ENCODE measurements around the gene DRAM2.
"Not testable (repeated sequence)": the region's sequence is repeated elsewhere in the genome, so short reads cannot be mapped to it uniquely, and the experiment has no call there.

DRAM2 gene

DNA sequence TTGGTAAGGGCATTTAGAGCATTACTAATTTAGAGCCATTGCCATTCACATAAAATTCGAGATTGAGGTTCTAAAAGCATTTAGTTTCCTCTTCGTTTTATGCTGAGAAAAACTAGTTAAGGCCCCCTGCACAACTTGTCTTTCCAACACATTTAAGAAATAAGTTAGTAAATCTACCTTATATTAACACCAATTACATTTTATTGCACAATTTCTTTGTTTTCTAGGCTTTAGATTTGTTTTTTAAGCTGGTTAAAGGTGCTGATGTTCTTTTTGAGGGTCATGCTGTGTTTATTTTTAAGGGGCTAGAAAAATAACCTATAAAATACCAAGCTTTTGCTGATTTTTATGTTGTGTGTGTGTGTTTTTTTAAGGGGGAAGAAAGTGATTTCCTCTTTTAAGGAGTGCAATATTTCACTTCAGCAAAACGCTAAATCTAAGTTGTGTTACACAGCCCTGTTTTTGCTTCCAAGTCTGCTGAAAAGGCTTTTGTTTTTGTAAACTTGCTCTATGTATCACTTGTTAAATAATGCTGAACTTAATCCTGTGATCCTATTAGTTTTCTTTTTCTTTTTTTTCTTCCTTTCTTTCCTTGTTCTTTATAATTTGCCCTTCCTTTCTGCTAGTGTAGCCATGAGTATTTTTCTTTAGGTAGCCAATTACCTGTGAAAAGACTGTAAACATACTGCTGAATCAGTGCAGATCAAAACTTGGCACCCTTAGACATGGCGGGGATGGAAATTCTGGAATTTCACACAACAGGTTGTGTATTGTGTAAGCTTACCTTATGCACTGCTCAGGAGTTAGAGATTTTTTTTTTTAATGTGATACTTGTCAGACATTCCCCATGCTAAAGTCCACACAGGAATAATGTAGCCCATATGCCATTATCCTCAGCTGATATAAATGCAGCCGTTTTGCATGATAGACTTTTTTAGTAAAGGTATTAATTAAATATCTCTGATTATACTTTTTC, 1.6 kb upstream of the DRAM2 start:
- DNase-seq = peak; percentile 15

GRCh38 chr1:111140680-111140967, 731 bp upstream of the DRAM2 start:
- DNase-seq = peak; percentile 51

GRCh38 chr1:111139324-111139955, 453 bp downstream of the DRAM2 start:
- peak; percentile 86 for DNase-seq

DNA sequence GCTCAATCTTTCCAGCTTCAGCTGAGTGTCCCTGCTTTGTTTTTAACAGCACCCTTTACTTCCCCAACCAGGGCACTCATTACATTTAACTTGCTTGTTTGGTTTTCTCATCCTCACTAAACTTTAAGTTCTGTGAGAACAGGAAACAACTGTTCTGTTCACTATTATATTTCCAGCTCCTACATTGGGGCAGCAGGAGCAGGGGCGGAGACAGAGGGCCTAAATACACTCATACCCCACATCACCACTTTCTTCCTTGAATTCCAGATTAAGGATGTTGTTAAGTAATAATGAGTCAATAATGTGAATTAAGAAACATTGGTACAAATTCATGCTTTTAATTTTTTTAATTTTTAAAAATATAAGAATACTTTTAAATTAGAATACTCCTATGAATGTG, 6.0 kb downstream of the DRAM2 start:
- DNase-seq = no peak

DNA sequence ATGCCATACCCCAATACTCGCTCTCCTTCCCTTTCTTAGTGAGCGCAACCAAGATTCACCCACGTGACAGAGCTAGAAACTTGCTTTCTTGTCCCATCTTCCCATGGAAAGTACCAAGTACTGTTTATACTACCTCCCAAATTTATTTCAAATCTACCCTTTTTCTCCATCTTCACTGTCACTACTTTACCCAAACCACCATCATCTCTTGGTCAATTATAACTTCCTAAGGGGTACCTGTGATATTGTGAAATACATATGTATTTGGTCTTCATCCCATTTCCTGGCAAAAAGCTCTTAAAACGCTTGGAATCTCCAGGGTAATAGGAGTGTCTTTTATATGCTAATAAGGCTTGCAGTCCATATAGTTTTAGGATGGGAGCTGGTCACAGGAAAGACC, 8.2 kb downstream of the DRAM2 start:
- DNase-seq = no peak

DNA sequence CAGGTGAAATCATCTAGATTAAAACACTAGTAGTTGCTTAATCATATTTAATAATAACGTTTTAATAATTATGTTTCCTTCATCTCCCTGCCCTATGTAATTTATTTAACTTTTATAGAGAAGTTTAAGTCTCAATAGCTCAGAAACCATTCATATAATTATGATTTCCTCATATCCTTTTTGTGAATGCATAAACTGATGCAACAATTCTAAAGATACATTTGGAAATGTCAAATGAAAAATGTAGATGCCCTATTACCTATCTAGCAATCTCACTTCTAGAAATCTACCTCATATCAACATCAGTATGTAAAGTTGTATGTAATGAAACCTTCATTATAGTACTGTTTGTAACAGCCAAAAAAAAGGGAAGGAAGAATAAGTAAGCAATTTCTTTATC, 10.5 kb downstream of the DRAM2 start:
- DNase-seq = no peak

GRCh38 chr1:111127923-111128643, 11.8 kb downstream of the DRAM2 start:
- no peak for DNase-seq

GRCh38 chr1:111126354-111126753, 13.5 kb downstream of the DRAM2 start:
- DNase-seq = no peak

DNA sequence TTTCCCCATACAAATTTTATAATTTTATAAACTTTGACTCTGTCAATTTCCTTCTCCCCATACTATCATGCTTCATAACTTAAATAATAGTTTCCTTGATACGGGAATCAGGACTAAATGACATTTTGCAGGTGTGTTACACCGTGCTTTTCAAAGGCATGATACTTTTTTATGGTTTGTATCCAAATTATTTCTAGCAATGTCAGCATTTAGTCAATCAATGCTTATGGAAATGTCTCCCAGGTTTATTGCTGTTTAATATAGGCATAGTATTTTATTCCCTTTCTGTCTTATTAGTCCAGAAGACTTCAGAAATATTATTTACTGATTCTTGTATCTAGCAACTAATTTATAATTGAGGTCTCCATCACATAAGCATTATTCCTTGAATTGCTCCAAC, 23.4 kb downstream of the DRAM2 start:
- no peak for DNase-seq

GRCh38 chr1:111110197-111110899, 29.5 kb downstream of the DRAM2 start:
- DNase-seq = peak; percentile 21

DNA sequence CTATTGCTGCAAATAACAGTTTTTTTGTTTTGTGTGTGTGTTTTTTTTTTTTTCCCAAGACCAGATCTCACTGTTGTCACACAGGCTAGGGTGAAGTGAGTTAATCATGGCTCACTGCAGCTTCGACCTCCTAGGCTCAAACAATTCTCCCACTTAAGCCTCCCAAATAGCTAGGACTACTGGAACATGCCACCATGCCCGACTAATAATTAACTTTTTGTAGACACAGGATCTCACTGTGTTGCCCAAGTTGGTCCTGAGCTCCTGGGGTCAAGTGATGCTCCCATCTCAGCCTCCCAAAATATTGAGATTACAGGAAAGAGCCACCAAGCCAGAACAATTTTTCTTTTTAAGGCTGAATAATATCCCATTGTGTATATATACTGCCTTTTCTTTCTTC, 34.9 kb downstream of the DRAM2 start:
- no peak for DNase-seq

DNA sequence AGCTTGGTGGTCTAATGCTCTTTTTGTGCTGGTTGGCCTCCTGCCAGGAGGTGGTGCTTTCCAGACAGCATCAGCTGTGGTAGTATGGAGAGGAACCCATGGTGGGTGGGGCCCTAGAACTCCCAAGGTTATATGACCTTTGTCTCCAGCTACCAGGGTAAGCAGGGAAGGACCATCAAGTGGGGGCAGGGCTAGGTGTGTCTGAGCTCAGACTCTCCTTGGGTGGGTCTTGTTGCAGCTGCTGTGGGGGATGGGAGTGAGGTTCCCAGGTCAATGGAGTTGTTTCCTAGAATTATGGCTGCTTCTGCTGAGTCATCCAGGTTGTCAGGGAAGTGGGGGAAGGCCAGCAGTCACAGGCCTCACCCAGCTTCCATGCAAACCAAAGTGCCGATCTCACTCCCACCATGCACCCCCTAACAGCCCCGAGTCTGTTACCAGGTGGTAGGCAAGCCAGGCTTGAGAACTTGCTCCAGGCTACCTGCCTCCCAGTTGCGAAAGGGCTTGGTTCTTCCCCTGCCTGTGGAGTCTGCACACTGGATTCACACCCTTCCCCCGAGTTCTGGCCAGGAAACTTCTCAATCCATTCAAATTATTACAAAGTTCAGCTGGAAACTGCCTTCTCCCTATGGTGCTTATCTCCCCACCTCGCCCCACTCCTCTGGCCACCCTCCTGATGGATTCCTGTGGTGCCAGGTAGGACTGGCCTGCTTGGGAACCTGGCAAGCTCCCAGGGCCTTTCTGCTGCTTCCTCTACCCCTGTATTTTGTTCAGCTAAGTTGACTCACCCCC, 37.8 kb downstream of the DRAM2 start:
- DNase-seq = no peak

- peak; percentile 76 for DNase-seq
These were observed 40.6 kb downstream of the DRAM2 start for GRCh38 chr1:111099289-111099688.

DNA sequence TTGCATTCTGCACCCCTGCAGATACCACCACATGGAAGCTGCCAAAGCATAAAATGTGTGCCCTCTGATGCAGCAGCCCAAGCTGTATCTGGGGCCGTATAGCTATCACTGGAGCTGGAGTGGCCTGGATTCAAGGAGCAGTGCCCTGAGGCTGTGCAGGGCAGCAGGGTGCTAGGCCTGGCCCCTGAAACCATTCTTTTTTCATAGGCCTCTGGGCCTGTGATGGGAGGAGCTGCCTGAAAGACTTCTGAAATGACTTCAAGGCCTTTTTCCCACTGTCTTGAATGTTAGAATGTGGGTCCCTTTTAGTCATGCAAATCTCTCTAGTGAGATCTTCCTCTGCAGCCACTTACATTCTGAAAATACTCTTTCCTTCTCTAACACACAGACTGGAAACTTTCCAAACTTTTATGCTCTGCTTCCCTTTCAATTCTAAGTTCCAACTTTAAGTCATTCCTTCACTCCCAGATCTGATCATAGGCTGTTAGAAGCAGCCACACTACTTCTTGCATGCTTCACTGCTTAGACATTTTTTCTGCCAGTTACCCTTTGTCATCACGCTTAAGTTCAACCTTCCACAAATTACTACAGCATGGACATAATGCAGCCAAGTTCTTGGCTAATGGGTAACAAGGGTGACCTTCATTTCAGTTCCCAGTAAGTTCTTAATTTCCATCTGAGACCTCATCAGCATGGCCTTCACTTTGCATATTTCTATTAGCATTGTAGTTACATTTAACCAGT, 42.4 kb downstream of the DRAM2 start:
- DNase-seq = no peak

DNA sequence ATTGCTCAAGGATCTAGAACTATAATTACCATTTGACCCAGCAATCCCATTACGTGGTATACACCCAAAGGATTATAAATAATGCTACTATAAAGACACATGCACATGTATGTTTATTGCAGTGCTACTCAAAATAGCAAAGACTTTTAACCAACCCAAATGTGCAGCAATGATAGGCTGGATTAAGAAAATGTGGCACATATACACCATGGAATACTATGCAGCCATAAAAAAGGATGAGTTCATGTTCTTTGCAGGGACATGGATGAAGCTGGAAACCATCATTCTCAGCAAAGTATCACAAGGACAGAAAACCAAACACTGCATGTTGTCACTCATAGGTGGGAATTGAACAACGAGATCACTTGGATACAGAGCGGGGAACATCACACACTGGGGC, 44.5 kb downstream of the DRAM2 start:
- DNase-seq = not testable (repeated sequence)

DNA sequence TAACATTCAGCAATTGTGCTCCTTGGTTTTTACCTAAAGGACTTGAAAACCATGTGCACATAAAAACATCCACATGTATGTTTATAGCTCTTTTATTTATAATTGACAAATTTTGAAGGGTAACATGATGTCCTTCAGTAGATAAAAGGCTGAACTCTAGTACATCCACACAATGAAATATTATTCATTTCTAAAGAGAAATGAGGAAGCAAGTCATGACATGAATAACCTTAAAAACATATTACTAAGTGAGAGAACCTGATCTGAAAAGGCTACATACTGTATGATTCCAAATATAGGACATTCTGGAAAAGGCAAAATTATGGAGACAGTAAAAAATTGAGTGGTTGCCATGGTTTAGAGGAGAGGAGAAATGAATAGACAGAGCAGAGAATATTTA, 50.3 kb downstream of the DRAM2 start:
- no peak for DNase-seq

- DNase-seq = no peak
These were observed 54.2 kb downstream of the DRAM2 start for GRCh38 chr1:111085676-111086075.

- no peak for DNase-seq
These were observed 54.9 kb downstream of the DRAM2 start for GRCh38 chr1:111084999-111085398.

DNA sequence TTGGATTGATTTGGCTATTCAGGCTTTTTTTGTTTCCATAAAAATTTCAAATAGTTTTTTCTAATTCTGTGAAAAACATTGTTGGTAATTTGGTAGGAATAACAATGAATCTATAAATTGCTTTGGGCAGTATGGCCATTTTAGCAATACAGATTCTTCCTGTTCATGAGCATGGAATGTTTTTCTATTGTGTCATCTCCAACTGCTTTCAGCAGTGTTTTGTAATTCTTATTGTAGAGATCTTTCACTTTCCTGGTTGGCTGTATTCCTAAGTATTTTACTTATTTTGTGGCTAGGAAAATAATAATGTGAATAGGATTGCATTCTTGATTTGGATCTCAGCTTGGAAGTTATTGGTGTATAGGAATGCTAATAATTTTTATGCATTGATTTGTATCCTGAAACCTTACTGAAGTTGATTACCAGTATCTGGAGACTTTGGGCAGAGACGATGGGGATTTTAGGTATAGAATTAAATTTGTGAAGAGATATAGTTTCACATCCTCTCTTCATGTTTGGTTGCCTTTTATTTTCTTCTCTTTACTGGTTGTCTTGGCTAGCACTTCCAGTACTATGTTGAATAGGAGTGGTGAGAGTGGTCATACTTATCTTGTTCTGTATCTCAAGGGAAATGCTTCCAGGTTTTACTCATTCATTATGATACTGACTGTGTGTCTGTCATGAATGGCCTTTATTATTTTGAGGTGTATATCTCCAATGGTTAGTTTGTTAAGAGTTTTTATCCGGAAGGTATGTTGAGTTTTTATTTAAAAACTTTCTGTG, 57.3 kb downstream of the DRAM2 start:
- DNase-seq = no peak

- not testable (repeated sequence) for DNase-seq
These were observed 60.6 kb downstream of the DRAM2 start for GRCh38 chr1:111079329-111079728.

GRCh38 chr1:111077312-111077711, 62.6 kb downstream of the DRAM2 start:
- not testable (repeated sequence) for DNase-seq

All from NCI-H69 (cell line).